Inflammatory macrophage (primary cell): ENCODE data around the gene TMEM98.
"Not testable (repeated sequence)": the region's sequence is repeated elsewhere in the genome, so short reads cannot be mapped to it uniquely, and the experiment has no call there.

Experiments used
- DNase-seq, 2 donors: peaks; one replicate each; pipeline ENCODE4 v3.0.0-alpha.2; 2020 to 2022

The TMEM98 gene

DNA sequence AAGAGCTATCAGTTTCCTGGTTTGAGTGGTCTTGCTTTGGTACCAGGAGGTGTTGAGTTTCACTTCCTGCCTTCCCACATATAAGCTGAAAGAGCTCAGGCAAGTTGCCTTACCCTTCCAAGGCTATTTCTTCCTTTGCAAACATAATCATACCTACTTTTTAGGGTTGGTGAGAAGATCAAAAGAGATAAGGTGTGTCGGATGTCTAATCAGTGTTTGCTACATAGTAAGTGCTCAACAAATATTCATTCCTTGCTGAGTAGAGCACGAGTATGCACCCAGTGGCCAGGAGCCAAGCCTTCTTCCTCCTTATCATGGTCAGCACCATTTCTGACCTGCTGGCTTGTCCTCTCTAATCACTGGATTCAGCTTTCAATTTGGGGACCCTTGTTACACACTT is 12.7 kb upstream of the TMEM98 start:
- no peak for DNase-seq

DNA sequence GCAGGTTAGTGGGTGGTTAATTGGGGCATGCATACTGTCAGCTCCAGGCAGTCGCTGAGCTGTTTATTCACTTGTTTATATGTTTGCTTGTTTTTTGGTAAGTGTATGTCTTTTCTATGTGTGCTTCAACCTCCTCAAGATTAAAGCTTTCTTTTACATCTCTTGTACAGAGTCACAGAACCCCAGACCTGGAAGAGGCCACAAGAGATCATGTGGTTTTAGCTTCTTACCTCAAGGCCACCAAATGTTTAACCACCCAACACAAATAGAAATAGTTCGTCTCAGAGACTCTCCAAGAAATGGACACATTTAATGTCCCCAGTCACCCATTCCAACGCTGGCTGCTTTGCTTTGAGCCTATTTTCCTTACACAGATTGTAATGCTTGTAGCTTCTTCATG is 11.8 kb upstream of the TMEM98 start:
- no peak for DNase-seq

DNA sequence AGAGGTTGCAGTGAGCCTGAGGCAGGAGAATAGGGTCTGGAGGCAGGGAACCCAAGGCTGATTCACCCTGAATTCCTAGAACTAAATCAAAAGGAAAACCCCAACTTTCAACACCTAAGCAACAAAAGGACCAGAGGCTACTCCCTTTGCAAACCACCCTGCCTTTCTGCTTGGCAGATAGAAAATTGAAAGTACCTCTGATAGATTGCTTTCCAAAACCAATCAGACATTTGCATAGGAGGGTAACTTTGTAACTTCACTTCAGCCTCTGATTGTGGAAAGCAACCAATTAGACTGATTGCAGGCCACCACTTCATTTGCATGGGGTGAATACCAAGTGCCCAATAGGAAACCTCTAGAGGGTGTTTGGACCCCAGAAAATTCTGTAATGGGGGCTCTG is 10.9 kb upstream of the TMEM98 start:
- no peak for DNase-seq

DNA sequence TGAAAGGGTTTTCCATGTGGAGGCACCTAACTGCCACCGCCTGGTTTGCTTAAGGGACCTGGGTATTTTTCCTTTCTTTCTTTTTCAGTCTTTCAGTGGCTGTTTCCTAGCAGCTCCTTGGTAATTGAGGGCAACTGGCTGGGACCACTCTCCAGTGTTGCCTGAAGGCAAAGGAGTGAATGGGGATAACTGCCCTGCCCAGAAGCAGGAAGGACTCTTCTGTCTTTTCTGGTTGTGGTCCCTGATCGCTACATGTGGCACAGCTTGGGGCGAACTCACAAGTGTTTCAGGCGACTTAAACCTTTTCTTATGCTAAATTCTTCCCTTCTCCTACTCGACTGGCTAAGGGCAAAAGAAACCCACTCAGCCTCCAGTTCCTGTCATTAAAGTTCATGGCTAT is 10.1 kb upstream of the TMEM98 start:
- DNase-seq, result no peak

DNA sequence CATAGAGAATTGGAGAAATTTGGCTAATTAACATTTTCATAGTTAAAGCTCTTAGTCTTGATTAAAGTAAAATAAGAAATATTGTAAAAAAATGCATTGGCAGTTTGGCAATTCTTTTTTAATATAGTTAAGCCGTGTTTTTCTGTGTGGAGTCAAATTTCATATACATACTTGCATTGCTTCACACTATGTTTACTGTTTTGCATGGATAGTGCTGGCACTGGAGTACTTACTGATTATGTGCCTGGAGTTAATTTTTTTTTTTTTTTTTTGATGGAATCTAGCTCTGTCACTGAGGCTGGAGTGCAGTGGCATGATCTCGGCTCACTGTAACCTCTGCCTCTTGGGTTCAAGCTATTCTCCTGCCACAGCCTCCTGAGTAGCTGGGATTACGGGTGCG is 8.1 kb upstream of the TMEM98 start:
- not testable (repeated sequence) for DNase-seq

DNA sequence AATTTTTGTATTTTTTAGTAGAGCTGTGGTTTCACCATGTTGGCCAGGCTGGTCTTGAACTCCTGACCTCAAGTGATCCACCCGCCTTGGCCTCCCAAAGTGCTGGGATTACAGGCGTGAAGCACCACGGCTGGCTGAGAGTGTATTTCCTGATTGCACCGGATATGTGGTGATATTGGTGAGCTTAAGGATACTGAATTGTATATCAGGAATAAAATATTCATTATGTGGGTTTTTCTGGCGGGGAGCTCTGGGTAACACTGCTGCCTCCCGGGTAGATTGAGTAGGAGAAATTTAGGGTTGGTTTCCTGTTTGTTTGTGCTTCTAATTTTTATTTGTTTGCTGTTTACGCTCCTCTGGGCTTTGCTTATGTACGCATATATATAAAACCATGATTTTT is 7.7 kb upstream of the TMEM98 start:
- no peak for DNase-seq

DNA sequence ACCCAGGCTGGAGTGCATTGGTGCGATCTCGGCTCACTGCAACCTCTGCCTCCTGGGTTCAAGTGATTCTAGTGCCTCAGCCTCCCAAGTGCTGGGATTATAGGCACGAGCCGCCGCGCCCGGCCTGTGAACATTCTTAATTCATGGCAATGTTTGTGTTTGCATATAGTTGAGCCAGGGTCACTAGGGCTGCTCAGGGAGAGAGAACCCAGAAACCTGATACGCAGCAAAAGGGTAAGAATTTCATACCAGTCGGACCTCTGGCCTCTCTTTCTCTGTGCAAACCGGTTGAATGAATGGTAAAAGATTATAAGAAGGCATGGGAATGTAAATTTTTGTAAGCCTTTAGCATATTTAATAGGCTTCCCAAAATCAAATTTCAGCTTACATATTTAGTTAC is 6.9 kb upstream of the TMEM98 start:
- DNase-seq, result no peak

DNA sequence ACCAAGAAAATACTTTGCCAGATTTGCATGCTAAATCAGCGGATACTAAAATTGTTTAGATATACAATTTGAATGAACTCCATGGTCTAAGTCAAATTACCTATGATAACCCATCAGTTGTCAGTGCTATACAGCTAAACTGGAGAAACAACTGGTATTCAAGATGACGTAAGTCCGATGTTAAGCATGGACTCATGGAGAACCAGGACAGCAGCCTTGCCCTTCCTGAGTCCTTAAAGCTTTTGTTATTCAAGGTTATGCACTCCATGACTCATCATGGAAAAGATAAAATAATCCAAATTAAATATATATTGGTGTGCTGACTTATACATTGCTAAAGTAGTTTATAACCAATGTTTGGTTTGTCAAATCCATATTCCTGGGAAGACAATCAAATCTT is 4.0 kb upstream of the TMEM98 start:
- DNase-seq, result not testable (repeated sequence)

- no peak for DNase-seq
Observed at GRCh38 chr17:32926183-32926582, 1.8 kb upstream of the TMEM98 start.

DNA sequence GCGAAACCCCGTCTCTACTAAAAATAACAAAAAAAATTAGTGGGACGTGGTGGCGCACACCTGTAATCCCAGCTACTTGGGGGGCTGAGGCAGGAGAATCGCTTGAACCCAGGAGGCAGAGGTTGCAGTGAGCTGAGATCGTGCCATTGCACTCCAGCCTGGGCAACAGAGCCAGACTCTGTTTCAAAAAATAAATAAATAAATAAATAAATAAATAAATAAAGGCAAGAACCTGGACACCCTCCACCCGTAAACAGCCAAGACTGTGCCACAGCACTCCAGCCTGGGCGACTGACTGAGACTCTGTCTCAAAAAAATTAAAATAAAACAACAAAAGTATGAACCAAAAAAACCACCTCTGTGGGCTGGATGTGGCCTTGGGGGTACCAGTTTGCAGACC is 1.2 kb upstream of the TMEM98 start:
- DNase-seq, result not testable (repeated sequence)

- no peak for DNase-seq
Observed at GRCh38 chr17:32927201-32927723, 691 bp upstream of the TMEM98 start.

DNA sequence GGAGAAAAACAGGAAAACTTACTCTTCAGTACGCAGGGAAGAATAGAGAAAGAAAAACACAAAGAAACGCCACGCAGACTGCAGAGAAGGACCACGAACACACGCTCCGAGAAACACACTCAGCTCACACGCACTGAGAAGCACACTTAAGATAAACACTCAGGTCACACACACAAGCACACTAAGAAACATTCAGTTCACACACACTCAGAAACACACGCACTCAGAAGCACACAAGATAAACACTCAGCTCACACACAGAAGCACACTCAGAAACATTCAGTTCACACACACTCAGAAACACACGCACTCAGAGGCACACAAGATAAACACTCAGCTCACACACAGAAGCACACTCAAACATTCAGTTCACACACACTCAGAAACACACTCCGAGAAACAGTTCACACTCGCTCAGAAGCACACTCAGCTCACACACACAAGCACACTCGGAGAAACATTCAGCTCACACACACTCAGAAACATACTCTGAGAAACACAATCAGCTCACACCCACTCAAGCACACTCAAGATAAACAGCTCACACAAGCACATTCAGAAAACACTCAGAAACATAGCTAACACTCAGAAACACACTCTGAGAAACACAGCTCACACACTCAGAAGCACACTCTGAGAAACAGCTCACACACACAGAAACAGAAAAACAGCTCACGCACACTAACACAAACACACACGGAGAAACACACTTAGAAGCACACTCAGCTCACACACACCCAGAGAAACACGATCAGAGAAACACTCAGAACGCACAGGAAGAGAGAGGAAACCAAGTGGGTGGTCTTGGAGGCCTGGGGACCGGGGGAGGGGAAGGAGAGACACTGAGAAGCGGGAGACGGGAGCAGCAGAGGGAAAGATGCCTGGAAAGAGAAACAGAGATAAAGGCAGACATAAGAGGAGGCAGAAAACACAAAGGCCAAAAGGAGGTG is 908 bp downstream of the TMEM98 start:
- DNase-seq, result no peak

- no peak for DNase-seq
Observed at GRCh38 chr17:32929588-32929987, 1.6 kb downstream of the TMEM98 start.

DNA sequence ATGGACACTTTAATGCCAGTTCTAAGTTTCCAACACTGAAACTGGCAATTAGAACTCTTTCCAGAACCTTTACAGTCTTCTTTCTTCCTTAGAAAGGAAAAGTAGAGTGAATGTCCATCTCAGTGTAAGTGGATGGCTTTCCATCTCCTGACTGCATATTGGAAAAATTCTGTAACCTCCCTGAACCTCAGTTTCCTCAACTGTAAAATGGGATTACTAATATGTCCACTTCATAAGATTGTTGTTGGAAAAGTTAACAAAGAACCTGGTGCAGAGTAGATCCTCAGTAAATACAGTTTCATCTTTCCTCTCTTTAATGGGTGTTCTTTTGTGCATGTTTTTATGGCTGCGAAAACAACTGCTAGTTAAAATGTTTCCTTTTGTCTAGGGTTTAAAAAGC is 2.6 kb downstream of the TMEM98 start:
- DNase-seq, result no peak

DNA sequence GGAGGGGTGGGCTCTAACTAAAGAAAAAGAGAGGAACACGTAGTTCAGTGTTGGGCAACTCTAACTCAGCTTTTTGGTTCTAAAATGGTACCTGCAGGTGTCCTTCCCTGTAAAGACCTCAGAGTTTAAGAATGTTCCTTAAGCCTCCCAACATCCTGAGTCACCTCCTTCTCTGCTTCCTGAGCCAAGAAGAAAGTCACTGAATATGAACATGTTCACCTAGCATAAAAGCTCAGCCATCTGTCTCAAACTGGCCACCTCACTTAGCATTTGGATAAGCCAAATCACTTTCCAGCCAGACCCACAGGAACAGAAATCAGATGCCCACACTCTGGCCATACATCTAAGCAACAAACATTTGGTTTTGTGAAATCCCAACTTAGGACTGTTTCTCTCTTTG is 3.7 kb downstream of the TMEM98 start:
- no peak for DNase-seq

- no peak for DNase-seq
Observed at GRCh38 chr17:32933881-32934280, 5.9 kb downstream of the TMEM98 start.

DNA sequence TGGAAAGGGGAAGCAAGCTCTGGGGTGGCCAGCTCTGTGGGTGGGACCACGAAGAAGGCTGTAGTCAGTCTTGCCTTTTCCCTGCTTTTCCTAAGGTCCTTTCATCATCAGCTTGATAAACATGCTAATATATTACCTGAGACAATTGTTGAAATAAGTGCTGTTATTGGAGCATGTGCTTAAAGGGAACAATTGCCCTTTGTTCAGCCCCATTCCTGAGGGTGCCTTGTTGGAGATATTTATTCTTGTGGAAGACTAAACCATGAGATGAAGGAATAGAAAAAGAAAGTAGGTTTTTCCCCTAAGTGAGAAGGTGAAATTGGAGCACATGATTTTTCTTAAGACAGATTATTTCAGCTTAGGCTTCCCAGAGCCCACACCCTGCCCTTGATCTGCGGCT is 7.8 kb downstream of the TMEM98 start:
- no peak for DNase-seq

GRCh38 chr17:32936186-32936893 is 8.4 kb downstream of the TMEM98 start:
- no peak for DNase-seq

DNA sequence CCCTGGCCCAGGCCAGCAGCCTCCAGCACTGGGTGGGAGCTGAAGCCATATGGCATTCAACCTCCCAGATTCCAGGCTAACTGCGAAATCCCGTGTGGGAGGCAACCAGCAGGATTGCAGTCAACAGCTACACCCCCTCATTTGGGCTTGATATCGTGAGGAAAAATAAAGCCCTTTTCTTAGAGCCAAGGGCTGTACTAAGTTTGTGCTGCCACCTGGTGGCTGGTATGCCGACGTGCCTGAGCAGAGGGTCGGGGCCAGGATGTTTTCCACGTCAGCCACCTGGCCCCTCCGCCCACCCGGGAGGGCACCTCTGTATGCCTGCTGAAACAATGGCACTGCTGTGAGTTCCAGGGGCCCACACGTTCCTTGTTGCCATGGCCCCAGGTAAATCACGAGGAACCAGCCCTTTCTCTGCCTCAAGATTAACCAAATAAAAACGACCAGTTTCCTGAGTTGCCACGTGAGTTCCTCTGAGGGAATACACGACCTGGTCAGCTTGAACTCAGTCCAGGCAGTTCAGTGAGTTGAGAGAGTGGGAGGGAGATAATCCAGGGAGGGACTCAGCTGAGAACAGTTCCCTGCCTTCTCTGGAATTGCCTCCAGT is 9.0 kb downstream of the TMEM98 start:
- DNase-seq, result peak; percentile 39 to 55

- DNase-seq, result no peak
Observed at GRCh38 chr17:32940706-32941390, 12.9 kb downstream of the TMEM98 start.

- DNase-seq, result no peak
Observed at GRCh38 chr17:32941419-32942032, 13.6 kb downstream of the TMEM98 start.

DNA sequence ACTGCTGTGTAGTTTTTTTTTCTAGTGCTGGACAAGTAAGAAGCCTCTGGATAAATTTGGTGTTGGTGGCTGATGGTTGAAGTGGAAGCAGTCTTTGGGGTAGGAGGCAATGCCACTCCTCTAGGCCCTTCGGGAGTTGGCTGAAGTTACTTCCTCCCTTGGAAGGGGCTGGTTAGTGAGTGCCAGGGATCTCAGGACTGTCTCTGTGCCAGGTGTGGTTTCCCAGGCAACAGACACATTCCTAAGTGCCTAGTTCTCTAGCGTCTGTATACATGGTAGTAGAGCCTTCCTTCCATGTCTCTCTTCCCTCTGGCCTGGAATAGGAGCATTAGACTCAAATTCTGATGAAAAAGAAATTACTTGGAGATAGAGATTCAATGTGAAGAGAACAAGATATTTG is 15.3 kb downstream of the TMEM98 start:
- no peak for DNase-seq
